Measurements from ENCODE around the gene TMEM169.
"Not testable (repeated sequence)": the region's sequence is repeated elsewhere in the genome, so short reads cannot be mapped to it uniquely, and the experiment has no call there.

Gene TMEM169

DNA sequence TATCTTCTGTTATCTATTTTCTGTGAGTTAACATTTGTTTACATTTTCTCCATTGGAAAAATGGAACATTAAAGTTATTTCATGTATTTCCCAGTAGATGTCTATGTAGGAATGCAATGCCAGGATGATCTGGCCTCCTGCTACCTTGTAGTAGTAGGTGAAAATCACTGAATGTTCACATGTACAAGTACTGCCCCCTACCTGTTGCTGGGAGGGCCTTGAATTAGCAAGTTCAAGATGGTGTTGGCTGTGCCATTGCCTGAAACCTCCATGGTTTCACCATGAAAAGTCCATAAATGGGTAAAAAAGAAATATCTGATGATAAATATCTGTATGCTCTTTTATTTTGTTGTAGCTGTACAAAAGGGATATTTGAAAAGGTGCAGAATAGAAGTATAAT is 58.2 kb downstream of the TMEM169 start:
- Histone ChIP-seq H3K9me3 (ENCODE audit: low read length) (no peaks in the 10 kb centered on the region), H3K36me3 (ENCODE audit: insufficient read depth, low read length) (peaks cover 85% of the 10 kb centered on the region), H3K27ac (ENCODE audit: low read depth, low read length) (no peak overlapping the region), H3K4me3 (ENCODE audit: low read depth in 1 of 2, low read length in 2 of 2) (no peak overlapping the region), H3K9ac (ENCODE audit: low read length) (no peak overlapping the region), H3K27me3 (ENCODE audit: control insufficient read depth in 1 of 2, insufficient read depth in 2 of 2, low read length in 2 of 2) (no peaks in the 10 kb centered on the region), H3K4me1 (ENCODE audit: insufficient read depth, low read length) (no peaks in the 10 kb centered on the region)

DNA sequence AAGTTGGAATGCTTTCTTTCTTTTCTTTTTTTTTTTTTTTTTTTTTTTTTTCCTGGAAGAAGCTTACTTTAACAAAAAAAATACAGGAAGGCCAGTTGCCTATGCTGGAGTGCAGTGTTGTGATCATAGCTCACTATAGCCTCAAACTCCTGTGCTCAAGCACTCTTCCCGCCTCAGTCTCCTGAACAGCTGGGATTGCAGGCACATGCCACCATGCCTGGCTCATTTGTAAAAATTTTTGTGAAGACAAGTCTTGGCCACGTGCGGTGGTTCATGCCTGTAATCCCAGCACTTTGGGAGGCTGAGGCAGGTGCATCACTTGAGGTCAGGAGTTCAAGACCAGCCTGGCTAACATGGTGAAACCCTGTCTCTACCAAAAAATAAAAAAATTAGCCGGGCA is 59.8 kb downstream of the TMEM169 start:
- H3K27me3 ChIP-seq (ENCODE audit: control insufficient read depth in 1 of 2, insufficient read depth in 2 of 2, low read length in 2 of 2); H3K27ac ChIP-seq (ENCODE audit: low read depth, low read length); H3K9me3 ChIP-seq (ENCODE audit: low read length); H3K4me3 ChIP-seq (ENCODE audit: low read depth in 1 of 2, low read length in 2 of 2); H3K9ac ChIP-seq (ENCODE audit: low read length); H3K4me1 ChIP-seq (ENCODE audit: insufficient read depth, low read length): not testable (repeated sequence)
- H3K36me3 ChIP-seq (ENCODE audit: insufficient read depth, low read length): peaks cover 74% of the 10 kb centered on the region

DNA sequence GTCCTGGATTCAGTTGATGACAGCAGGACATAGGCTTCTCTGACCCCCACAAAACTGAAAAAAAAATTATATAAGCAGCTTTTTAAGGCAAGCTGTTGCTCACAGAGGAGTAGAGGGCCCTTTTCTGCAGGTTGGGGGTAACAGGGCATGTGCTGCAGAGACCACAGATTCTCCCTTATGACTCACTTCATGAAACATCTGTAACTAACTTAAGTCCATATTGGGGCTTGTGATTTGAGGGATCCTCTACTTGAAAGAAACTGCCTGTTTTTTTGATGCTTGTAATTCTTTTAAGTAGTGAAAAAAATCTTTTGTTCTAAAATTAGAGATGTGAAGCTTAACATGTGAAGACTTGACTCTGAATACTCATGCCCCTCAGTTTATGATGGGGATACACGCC is 60.8 kb downstream of the TMEM169 start:
- H3K4me1 ChIP-seq (ENCODE audit: insufficient read depth, low read length): no peaks in the 10 kb centered on the region
- no peaks in the 10 kb centered on the region for H3K27me3 ChIP-seq (ENCODE audit: control insufficient read depth in 1 of 2, insufficient read depth in 2 of 2, low read length in 2 of 2)
- no peak overlapping the region for H3K27ac ChIP-seq (ENCODE audit: low read depth, low read length)
- no peaks in the 10 kb centered on the region for H3K9me3 ChIP-seq (ENCODE audit: low read length)
- H3K4me3 ChIP-seq (ENCODE audit: low read depth in 1 of 2, low read length in 2 of 2): no peak overlapping the region
- H3K36me3 ChIP-seq (ENCODE audit: insufficient read depth, low read length): peaks cover 66% of the 10 kb centered on the region
- H3K9ac ChIP-seq (ENCODE audit: low read length): no peak overlapping the region

DNA sequence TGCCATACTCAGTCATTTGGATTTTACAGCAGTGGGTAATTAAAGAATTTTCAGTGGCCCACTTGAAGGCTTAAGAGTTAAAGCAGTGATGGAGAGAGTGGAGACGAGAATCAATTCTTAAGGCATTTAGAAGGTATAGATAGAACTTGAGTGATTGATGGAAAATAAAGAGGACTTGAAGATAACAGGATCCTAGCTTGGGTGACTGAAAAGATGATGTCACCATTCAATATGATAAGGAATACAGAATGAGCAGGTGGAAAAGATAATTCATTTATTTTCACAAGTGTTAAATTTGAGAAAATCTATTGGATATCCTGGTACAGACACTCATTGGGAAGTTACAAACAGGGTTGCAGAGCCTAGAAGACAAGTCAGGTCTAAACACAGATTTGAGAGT is 62.7 kb downstream of the TMEM169 start:
- H3K27me3 ChIP-seq (ENCODE audit: control insufficient read depth in 1 of 2, insufficient read depth in 2 of 2, low read length in 2 of 2): no peaks in the 10 kb centered on the region
- no peak overlapping the region for H3K4me3 ChIP-seq (ENCODE audit: low read depth in 1 of 2, low read length in 2 of 2)
- H3K9me3 ChIP-seq (ENCODE audit: low read length): no peaks in the 10 kb centered on the region
- peaks cover 61% of the 10 kb centered on the region for H3K36me3 ChIP-seq (ENCODE audit: insufficient read depth, low read length)
- H3K4me1 ChIP-seq (ENCODE audit: insufficient read depth, low read length): no peaks in the 10 kb centered on the region
- H3K9ac ChIP-seq (ENCODE audit: low read length): no peak overlapping the region
- H3K27ac ChIP-seq (ENCODE audit: low read depth, low read length): no peak overlapping the region

DNA sequence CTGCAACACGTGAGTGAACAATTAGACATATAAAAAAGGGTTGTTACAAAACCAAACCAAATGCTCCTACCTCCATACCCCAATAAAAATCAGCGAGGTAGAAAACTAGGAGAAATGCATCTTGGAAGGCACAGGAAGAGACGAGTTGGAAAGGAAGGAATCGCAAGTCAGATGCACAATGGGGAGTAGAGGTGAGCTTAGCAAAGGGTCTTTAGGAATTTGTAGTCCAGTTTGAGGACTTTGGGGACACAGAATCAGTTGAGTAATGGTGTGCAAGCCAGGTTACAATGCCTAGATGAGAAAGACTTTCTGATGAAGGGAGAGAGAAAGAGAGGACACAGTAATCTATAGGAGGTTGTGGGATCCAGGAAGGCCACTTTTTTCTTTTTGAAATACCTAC is 63.1 kb downstream of the TMEM169 start:
- Histone ChIP-seq H3K9me3 (ENCODE audit: low read length) (no peaks in the 10 kb centered on the region), H3K4me1 (ENCODE audit: insufficient read depth, low read length) (no peaks in the 10 kb centered on the region), H3K27ac (ENCODE audit: low read depth, low read length) (no peak overlapping the region), H3K27me3 (ENCODE audit: control insufficient read depth in 1 of 2, insufficient read depth in 2 of 2, low read length in 2 of 2) (no peaks in the 10 kb centered on the region), H3K9ac (ENCODE audit: low read length) (no peak overlapping the region), H3K36me3 (ENCODE audit: insufficient read depth, low read length) (peaks cover 61% of the 10 kb centered on the region), H3K4me3 (ENCODE audit: low read depth in 1 of 2, low read length in 2 of 2) (no peak overlapping the region)

DNA sequence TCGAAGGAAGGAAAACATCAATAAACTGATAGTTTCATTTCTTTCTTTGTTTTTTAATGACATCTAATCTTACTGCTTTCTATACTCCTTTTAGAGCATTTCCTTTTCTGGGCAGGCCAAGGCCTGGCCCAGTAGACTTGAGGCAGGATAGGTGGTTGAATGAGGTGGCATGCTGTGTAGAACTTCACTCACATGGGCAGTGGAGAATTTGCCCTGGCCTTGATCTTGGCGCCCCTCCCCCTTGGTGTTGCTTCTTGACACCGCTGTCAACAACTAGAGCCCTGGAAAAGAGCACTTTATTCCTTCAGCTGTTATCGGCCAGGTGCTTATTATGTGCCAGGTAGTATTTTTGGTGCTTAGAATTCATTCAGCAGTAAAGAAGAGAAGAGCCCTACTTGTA is 64.9 kb downstream of the TMEM169 start:
- H3K27ac ChIP-seq (ENCODE audit: low read depth, low read length): no peak overlapping the region
- no peaks in the 10 kb centered on the region for H3K4me1 ChIP-seq (ENCODE audit: insufficient read depth, low read length)
- no peak overlapping the region for H3K4me3 ChIP-seq (ENCODE audit: low read depth in 1 of 2, low read length in 2 of 2)
- no peaks in the 10 kb centered on the region for H3K9me3 ChIP-seq (ENCODE audit: low read length)
- H3K27me3 ChIP-seq (ENCODE audit: control insufficient read depth in 1 of 2, insufficient read depth in 2 of 2, low read length in 2 of 2): no peaks in the 10 kb centered on the region
- H3K9ac ChIP-seq (ENCODE audit: low read length): no peak overlapping the region
- peaks cover 56% of the 10 kb centered on the region for H3K36me3 ChIP-seq (ENCODE audit: insufficient read depth, low read length)

DNA sequence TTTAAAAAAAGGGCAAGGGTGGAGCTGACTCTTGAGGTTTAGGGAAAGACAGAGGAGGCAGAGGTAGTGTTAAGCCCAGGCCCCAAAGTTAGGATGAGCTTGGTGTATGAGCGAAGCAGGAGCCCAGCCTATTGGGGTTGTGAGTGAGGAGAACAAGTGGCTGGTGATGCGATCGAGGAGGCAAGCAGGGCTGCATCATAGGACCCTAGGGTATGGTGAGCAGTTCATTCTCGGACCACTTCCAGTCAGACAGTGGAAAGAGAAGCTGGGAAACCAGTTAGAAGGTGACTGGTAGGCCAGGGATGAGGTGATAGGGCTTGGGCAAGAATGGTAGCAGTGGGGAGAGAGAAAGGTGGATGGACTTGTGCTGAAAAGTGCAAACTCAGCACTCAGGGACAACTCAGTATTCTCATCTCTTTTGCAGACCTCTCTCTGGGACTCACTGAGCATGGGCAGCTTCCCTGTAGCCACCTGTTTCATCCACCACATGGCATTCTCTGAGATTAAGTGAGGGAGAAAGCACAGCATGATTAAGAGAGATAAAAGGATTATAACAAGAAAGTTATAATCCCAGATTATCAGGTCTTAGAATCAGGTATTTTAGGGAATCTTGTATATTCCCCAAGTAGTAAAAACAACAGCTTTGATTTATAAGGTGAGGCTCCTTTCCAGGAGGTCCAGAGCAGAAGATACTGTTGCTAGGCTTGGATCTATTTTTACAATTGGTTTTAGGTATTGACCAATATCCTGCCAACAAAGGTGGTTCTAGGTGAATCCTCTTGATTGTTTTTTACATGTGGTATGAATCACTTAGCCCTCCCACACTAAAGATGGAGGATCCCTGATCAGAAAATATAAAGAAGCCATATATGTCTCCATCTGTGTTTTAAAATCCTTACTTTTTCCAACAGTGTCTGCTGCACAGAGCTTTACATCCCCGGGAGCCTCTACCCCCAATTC is 65.7 kb downstream of the TMEM169 start:
- Histone ChIP-seq H3K4me3 (ENCODE audit: low read depth in 1 of 2, low read length in 2 of 2) (no peak overlapping the region), H3K36me3 (ENCODE audit: insufficient read depth, low read length) (peaks cover 56% of the 10 kb centered on the region), H3K27ac (ENCODE audit: low read depth, low read length) (no peak overlapping the region), H3K4me1 (ENCODE audit: insufficient read depth, low read length) (no peaks in the 10 kb centered on the region), H3K9me3 (ENCODE audit: low read length) (no peaks in the 10 kb centered on the region), H3K27me3 (ENCODE audit: control insufficient read depth in 1 of 2, insufficient read depth in 2 of 2, low read length in 2 of 2) (no peaks in the 10 kb centered on the region), H3K9ac (ENCODE audit: low read length) (no peak overlapping the region)

DNA sequence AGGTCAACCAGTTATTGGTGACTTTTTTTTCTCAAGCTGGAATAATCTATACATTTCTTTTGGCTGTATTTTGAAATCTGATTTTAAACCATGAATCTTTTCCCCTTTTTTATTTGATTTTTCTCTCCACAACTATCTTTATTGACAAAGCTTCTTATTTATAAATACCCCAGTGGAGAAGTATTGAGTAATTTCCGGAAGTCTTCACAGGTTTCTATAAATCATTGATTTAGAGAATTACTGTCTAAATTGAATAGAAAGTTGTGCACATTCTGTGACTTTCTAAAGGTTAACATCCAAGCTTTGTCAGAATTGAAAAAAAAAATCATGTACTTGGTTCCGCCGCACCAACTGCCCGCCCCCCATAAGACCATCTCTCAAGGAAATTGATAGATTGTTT is 67.3 kb downstream of the TMEM169 start:
- Histone ChIP-seq H3K9me3 (ENCODE audit: low read length) (no peaks in the 10 kb centered on the region), H3K36me3 (ENCODE audit: insufficient read depth, low read length) (peaks cover 52% of the 10 kb centered on the region), H3K9ac (ENCODE audit: low read length) (no peak overlapping the region), H3K4me1 (ENCODE audit: insufficient read depth, low read length) (no peaks in the 10 kb centered on the region), H3K4me3 (ENCODE audit: low read depth in 1 of 2, low read length in 2 of 2) (no peak overlapping the region), H3K27me3 (ENCODE audit: control insufficient read depth in 1 of 2, insufficient read depth in 2 of 2, low read length in 2 of 2) (no peaks in the 10 kb centered on the region), H3K27ac (ENCODE audit: low read depth, low read length) (no peak overlapping the region)

DNA sequence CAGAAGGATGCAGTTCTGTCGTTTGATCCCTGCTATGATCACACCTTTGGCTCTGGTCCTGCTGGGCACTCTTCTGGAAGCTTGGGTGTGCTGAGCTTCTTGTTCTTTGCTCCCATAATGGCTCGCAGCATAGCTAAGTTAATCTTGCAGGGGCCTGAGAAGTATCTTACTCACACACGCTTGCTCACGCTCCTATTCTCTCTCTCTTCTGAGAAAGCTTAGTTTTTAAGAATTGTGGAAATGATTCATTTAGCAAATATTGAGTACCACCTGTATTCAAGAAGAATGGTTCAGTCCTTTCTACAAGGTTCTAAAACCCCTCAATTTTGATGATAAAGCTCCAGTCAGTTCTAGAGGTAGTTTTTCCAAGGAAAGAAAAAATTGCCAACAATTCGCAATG is 68.0 kb downstream of the TMEM169 start:
- no peak overlapping the region for H3K4me3 ChIP-seq (ENCODE audit: low read depth in 1 of 2, low read length in 2 of 2)
- no peaks in the 10 kb centered on the region for H3K9me3 ChIP-seq (ENCODE audit: low read length)
- no peak overlapping the region for H3K9ac ChIP-seq (ENCODE audit: low read length)
- H3K36me3 ChIP-seq (ENCODE audit: insufficient read depth, low read length): peaks cover 51% of the 10 kb centered on the region
- H3K4me1 ChIP-seq (ENCODE audit: insufficient read depth, low read length): no peaks in the 10 kb centered on the region
- H3K27me3 ChIP-seq (ENCODE audit: control insufficient read depth in 1 of 2, insufficient read depth in 2 of 2, low read length in 2 of 2): no peaks in the 10 kb centered on the region
- H3K27ac ChIP-seq (ENCODE audit: low read depth, low read length): no peak overlapping the region

DNA sequence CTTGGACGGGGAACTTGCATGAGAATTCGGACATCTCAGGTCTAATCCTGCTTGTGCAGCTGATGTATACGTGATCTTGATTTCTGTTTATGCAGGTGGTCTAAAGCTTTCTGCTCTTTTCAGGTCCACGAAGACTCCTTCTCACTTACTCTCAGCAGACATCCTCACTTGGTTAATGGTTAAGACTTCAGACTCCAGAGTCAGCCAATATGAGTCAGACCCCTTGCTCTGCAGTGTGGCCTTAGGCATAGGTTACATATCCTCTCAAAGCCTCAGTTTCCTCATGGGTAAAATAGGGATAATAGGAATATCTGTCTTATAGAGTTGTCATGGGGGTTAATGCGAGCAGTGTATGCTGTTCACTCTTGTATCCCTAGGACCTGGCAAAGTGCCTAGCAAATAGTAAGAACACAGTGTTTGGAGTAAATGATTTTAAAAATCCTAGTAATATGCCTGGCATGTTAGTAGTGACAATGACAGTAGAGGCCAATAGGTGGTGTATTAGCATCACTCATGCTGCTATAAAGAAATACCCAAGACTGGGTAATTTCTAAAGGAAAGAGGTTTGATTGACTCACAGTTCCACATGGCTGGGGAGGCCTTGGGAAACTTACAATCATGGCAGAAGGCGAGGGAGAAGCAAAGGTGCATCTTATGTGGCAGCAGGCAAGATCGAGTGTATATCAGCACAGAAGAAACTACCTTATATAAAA is 69.8 kb downstream of the TMEM169 start:
- Histone ChIP-seq H3K4me1 (ENCODE audit: insufficient read depth, low read length) (no peaks in the 10 kb centered on the region), H3K9me3 (ENCODE audit: low read length) (no peaks in the 10 kb centered on the region), H3K36me3 (ENCODE audit: insufficient read depth, low read length) (peaks cover 61% of the 10 kb centered on the region), H3K9ac (ENCODE audit: low read length) (no peak overlapping the region), H3K4me3 (ENCODE audit: low read depth in 1 of 2, low read length in 2 of 2) (no peak overlapping the region), H3K27ac (ENCODE audit: low read depth, low read length) (no peak overlapping the region), H3K27me3 (ENCODE audit: control insufficient read depth in 1 of 2, insufficient read depth in 2 of 2, low read length in 2 of 2) (no peaks in the 10 kb centered on the region)

Data from muscle layer of colon (tissue), 2 donors.